Skin epidermis (tissue), 12 donors: ENCODE results near the gene CALML6.

Experiments used
- H3K27ac ChIP-seq, 21 experiments: fragments of 200-600 bp; sonication (generic) in 11 of 21; one replicate each; pipeline ENCODE4 v1.5.0; 2020; ENCODE audit warnings: mild to moderate bottlenecking in 3 of 21, inconsistent platforms in 2 of 21, moderate library complexity in 2 of 21
- H3K4me3 ChIP-seq, 7 experiments: fragments of 200-600 bp; sonication (generic) in 2 of 7; one replicate each; pipeline ENCODE4 v1.5.0; 2020; ENCODE audit warnings: inconsistent platforms in 2 of 7, mild to moderate bottlenecking in 2 of 7, moderate library complexity in 1 of 7

The CALML6 gene

DNA sequence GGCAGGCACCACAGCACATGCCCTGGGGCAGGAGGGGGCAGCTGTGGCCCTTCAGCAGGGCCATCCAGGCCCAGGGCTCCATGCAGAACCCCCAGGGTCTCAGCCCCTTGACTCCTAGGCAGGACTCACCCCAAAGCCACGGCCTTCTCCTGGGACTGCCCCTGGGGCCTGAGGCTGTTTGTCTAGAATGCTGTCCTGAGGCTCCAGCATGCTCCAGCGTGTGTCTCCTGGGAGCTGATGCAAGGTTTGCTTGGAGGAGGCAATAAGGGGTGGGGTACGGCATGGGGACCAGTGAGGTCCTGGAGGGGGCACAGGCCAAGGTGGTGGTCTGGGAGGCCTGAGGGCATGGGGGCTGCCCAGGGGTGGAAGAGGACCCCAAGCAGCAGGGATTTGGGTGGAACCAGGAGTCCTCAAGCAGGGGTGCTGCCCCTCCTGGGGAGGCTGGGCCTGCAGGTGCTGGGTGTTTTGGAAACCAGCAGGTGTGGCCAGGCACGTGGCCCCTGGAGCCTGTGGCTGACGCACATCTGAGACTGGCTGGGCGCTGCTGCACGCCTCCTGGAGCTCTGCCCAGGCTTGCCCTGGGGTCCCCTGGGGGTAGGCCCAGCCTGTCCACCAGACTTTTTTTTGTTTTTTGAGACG, 7.8 kb upstream of the CALML6 start:
- peak overlapping the region in 6 of 21 experiments; percentile 7 to 96 (median 16) for H3K27ac ChIP-seq
- H3K4me3 ChIP-seq, result no peak overlapping the region

DNA sequence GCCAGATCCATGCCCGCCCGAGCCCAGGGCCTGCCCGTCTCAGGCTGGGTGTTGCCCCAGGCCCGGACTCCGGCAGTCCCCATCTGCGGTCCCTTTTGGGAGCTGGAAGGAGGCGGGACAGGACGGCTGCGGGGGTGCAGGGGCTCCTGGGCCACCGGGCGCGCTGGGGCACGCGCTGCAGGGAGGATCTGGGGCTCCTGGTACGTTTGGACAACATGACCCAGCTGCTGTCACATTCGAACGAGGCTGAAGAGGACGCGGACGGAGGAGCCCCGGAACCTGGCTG, 6.6 kb upstream of the CALML6 start:
- Histone ChIP-seq H3K4me3 (peak overlapping the region; percentile 63 to 79 (median 71)), H3K27ac (peak overlapping the region in 20 of 21 experiments; percentile 83 to 96 (median 93))

DNA sequence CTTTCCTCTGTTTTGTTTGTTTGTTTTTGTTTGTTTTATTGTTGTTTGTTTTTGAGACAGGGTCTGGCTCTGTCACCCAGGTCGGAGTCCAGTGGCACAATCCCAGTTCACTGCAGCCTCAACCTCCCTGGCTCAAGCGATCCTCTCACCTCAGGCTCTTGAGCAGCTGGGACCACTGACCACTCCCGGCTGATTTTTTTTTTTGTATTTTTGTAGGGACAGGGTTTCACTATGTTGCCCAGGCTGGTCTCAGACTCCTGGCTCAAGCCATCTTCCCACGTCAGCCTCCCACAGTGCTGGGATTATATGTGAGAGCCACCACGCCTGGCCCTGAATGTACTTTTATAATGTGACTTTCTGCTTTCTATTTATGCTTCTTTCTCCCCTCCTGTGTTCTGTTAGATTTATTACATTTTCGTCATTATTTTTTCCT, 5.0 kb upstream of the CALML6 start:
- Histone ChIP-seq H3K27ac (peak overlapping the region in 11 of 21 experiments; percentile 75 to 96 (median 91)), H3K4me3 (peak overlapping the region; percentile 63 to 79 (median 71))

DNA sequence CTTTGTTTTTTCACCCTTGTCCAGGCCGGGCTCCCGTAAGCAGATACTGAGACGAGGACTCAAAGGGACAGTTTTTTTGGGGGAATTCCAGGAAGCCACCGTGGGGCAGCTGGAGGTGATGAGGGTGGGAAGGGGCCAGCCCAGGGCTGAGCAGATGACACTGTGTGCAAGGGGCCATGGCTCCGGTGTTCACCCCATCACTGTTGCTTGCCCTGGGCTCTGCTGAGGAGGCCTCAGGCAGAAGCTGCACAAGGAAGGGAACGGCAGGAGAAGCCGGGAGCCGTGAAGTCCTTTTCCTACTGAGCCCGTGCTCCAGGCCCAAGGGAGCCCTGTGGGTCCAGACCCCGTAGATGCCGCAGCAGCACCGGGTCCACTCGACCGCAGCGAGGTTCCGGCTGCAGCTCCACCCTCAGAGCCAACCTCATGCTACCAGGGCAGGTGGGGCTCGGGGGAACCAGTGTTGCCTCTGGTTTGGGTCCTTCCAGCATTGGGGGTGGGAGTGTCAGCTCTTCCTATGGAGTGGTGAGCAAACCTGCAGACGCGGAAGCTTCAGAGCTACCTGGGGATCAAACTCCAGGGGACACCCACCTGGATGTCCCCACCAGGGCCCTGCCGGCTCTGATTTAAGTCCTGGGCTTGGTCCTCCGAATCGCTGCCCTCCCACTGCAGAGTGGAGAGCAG, 4.3 kb upstream of the CALML6 start:
- Histone ChIP-seq H3K27ac (no peak overlapping the region), H3K4me3 (no peak overlapping the region)

DNA sequence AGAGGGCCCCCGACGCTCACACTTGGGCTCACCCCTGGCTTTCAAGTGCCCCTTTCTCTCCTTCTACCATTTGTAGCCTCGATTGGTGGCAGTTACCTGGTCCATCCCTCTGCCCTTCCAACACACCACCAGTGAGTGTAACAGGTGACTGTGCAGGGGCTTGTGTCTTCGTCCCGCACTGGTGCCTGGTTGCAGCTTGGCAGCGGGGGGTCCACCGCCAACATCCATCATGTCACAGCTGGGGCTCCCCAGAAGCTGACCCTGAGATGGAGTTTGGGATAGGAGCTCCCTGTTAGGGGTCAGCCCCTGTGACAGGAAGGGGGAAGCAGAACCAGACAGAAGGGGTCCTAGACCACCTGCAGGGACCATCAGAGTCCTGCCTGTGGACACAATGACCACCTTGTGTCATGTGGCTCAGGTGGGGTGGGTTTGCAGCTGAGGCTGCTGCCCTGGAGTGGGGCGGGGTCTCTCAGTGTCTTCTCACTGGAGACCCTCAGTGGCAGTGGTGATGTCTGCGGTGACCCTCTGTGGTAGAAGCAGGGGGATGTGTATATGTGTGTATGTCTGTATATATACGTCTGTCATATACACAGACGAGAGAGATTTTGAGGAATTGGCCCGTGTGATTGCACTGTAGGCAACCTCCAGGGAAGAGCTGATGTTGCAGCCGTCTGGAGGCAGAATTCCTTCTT, 3.6 kb upstream of the CALML6 start:
- no peak overlapping the region for H3K4me3 ChIP-seq

DNA sequence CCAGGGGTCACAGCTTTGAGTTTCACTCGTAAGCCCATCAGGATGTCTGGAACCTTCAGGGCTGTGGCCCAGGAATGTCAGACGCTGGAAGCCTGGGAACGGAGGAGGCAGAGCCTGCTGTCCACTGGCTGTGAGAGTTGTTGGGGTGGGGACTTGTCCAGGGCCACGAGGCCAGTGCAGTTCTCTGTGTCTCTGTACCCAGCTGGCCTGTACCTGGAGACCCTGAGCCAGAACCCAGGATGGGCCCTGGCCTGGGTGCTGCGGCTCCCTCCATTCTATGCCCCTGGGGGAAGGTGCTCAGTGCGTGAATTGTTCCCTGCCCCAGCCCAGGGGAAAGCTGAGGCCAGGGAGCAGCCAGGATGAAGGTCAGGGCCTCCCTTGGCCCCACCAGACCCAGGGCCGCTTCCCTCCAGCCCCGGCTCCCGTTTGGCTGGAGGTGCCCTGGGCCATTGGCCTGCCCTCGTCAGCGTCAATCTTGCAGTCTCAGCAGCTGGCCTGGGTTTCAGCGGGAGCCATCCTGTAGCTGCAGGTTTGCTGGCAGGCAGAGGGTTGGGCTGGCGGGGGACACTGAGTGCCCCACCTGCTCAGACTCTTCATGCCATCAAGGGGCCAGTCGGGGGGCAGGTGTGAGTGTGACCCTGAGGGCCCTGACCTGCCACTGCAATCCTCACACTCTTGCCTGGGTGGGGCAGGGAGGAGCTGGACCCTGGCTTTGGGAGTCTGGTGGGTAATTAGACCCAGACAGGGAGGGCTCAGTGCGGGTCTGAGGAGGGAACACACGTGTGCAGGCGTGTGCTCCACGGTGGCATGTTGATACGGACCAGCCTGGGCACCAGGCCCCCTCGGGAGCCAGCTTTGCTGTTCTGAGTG, 724 bp upstream of the CALML6 start:
- H3K27ac ChIP-seq, result no peak overlapping the region
- H3K4me3 ChIP-seq, result no peak overlapping the region

More for the DNA sequence above, 3.6 kb upstream of the CALML6 start:
- no peak overlapping the region for H3K27ac ChIP-seq

DNA sequence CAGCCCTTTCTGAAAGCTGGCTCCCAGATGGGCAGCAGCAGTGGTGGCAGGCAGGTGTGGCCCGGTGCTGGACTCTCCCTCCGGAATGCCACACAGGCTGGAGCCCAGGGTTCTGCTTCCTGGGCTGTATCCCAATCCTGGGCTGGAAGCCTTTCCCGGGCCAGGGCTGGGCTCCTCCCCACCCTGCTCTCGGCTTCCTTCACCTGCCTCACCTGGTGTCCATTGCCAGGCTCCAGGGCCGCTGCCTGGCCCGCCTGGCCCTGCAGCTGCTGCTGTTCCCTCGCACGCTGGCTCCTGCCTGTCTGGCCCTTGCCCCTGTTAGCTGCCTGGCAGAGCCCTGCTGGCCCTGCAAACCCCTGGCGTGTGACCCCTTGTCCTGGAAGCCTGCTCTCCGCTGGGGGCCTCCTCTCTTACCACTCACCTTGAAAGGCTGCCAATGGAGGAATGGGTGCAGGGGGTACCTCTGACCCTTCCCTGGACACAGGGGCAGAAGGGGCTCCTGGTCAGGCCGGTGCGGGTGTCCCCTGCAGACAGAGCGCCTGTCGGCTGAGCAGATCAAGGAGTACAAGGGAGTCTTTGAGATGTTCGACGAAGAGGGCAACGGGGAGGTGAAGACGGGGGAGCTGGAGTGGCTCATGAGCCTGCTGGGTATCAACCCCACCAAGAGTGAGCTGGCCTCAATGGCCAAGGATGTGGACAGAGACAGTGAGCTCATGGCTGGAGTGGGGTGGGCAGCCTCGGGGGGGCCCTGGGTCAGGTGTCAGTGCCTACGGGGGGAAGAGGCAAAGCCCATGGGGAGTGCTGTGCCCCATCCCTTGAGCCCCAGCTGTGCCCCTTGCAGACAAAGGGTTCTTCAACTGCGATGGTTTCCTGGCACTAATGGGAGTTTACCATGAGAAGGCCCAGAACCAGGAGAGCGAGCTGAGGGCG, 1.1 kb downstream of the CALML6 start:
- Histone ChIP-seq H3K27ac (no peak overlapping the region), H3K4me3 (no peak overlapping the region)

DNA sequence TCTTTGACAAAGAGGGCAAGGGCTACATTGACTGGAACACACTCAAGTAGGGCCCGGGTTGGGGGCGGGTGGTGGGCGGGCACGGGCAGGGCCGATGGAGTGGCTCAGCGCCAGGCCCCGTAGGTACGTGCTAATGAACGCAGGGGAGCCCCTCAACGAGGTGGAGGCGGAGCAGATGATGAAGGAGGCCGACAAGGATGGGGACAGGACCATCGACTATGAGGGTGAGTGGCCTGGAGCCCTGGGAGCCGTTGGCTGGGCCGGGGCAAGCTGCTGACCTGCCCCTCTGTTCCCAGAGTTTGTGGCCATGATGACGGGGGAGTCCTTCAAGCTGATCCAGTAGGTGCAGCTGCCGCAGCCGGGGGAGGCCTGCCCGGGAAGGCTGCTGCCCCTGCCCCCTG, 1.8 kb downstream of the CALML6 start:
- Histone ChIP-seq H3K27ac (no peak overlapping the region), H3K4me3 (no peak overlapping the region)

DNA sequence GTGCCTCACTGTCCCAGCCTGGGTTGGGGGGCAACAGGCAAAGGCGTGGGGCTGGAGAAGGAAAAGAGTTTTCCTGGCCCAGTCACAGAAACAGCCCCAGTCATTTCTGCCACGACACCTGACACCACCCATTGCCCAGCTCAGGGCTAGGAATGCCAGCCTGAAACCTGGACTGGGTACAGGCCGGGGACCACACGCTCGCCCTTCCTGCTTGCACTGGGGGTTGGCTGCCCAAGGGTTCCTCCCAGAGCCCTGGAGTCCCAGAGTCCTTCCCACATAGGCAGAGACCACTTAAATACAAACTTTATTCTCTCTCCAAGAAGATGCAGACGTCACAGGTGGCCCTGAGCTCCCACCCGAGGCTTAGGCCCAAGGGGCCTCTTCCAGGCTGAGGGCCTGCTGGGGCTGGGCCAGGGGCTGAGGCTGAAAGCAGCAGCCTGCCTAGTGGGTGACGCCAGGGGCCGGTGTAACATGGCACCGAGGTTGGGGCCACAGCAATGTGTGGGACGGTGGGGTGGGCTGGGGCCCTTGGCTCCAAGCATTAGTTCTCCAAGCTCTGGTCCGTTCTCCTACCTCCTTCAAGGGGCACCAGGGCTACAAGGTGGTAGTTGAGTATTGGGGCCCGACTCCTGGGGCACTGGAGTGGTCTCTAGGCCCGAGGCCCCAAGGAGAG, 2.4 kb downstream of the CALML6 start:
- Histone ChIP-seq H3K4me3 (no peak overlapping the region), H3K27ac (no peak overlapping the region)

DNA sequence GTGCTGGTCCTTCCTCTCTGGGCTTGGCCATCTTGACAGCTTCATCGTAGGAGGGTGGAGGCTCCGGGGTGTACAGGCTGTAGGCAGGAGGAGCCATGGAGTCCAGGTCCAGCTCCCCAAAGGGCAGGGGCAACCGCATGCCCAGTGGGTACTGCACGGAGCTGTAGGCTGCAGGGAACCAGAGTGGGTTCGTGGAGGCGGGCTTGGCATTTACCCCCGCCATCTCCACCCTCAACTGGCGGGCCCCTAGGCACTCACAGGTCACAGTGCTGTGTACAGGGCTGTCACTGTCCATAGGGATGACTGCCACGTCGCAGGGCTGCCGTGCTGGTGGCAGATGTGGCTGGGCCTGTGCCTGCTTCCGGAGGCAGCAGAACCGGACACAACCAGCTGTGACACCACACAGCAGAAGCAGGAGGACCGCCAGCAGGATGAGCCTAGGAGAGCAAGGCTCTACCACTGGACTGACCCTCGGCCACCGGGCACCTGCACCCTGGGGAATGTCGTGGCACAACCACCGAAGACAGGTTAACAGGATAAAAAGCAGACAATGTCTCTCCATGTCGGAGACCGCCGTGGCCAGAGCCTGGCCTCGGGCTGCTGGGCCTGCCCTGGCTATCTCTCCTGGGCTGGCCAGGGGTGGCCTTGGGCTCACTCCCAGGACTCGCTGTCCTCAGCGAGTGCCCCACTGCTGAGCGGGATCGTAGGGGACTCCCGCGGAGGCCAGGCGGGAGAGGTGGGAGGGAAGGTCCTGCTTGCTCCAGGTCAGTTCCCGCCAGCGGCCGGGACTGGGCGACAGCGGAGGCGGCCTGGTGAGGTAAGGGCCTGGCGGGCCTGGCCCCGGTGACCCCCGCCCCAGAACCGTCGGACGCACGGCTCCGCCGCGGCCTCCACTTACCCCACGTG, 3.2 kb downstream of the CALML6 start:
- Histone ChIP-seq H3K4me3 (peak overlapping the region; percentile 47 to 61 (median 50)), H3K27ac (peak overlapping the region in 2 of 21 experiments; percentile 37 to 58)

DNA sequence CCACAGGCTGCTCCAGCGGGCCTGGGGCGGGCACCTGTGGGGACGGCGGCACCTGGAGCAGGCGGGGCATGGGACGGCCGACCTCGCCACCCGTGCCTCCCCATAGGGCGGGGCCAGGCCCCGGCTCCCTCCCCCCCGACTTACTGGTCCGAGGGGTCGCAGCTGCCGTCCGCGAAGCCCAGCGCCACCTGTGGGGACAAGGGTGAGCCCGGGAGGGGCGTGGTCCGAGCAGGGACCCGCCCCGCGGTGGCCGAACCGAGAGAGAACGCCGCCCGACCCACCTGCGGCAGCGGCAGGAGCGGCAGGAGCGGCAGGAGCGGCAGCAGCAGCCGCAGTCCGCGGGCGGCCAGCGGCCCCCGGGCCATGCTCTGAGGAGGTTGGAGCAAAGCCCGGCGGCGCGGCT, 3.8 kb downstream of the CALML6 start, which contains the start of gene TMEM52:
Gene TMEM52, minus strand, starts transcription at position 379 of the 403 bp plus-strand sequence. Its CDS starts 14 bp downstream, at position 365.
- Histone ChIP-seq H3K27ac (peak within 1 kb of the TSS in 10 of 21 experiments; percentile 11 to 72 (median 42)), H3K4me3 (peak within 1 kb of the TSS; percentile 47 to 61 (median 50))

DNA sequence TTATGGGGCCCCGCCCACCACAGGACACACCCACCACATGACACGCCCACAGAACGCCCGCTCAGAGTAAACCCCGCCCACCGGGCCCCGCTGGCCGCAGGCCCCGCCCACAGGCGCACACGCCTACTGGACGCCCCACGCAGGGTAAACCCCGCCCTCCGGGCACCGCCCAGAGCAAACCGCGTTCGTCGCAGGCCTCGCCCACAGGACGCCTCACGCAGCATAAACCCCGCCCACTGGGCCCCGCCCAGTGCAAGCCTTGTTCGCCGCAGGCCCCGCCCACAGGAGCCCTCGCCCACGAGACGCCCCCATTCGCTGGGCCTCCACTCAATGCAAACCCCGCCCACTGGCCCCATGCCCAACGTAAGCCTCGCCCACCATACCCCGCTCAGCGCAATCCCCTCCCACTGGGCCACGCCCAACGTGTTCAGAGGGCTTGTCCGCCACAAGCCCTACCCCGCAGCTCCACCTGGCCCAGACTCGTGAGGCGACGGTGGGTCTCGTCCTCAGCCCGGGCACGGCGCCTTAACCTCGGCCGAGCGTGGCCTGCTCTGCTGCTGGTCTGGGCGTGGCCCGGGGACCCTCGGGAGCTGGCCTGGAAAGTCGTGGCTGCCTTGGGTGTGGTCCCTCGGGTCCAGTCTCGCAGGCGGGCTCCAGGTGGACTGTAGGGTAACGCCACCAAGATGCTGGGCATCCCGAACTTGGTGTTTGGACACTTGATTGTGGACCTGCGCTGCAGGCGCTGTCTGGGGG, 4.4 kb downstream of the CALML6 start:
- H3K27ac ChIP-seq, result peak overlapping the region in 10 of 21 experiments; percentile 11 to 72 (median 42)
- peak overlapping the region; percentile 47 to 61 (median 50) for H3K4me3 ChIP-seq

DNA sequence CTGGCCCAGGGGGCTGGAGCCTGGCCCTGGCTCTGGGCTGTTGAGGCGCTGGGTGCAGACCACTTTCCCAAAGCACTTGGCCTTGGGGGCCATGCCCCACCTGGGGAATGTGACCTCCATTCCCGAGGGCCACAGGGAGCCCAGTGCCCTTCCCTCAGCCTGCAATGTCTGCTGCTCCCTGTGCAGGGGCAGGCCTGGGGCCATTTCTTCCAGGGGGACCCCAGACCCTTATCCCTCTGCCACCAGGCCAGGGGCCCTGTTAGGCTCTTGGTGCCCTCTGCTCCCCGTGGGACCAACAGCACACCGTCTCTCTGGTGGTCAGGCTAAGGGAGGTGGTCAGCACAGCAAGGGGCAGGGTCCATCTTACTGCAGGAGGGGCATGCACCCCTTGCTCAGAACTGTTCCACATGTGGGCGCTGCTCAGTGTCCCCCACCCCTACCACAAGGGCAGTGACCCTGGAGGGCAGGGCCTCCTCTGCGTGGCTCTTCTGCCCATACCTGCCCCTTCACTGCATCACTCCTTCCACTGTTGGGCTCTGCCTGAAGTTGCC, 5.1 kb downstream of the CALML6 start:
- H3K27ac ChIP-seq, result peak overlapping the region in 8 of 21 experiments; percentile 11 to 72 (median 51)

DNA sequence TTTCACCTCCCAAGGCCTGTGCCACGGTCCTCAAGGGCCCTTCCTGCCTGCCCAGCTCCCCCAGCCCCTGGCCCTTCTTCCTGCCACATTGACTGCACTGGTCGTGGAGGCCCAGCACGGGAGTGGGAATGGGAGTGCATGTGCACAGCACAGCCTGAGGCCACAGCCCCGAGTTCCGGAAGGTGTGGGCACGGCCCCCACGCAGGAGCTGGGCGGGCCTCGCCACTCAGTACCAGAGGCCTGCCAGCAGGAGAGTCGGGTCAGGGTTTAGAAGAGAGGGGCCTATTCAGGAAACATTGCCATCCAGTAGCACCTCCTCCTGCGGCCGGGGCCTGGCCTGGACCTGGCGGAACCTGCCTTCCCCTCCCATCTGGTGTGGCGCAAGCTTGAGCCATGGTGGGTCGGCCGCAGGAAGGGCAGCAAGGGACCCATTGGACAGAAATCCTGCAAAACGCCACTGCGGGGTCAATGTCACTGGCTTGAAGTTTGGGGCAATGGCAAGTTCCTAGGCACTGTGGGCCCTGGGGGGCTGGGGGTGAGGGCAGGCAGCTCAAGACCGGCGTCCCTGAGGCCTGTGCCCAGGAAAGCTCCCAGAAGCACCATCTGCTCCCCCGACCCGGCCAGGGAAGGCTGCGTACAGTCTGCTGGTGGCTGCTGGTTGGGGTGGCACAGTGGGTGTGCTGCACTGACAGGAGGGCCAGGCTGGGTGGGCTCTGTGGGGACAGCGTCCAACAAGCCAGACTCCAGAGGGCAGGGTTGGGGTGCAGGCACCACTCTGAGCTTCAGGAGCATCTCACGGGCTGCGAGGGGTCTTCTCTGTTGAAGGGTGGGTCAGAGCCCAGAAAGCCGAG, 5.8 kb downstream of the CALML6 start:
- no peak overlapping the region for H3K4me3 ChIP-seq
- H3K27ac ChIP-seq, result peak overlapping the region in 2 of 21 experiments; percentile 17 to 24

More for the DNA sequence above, 5.1 kb downstream of the CALML6 start:
- no peak overlapping the region for H3K4me3 ChIP-seq

DNA sequence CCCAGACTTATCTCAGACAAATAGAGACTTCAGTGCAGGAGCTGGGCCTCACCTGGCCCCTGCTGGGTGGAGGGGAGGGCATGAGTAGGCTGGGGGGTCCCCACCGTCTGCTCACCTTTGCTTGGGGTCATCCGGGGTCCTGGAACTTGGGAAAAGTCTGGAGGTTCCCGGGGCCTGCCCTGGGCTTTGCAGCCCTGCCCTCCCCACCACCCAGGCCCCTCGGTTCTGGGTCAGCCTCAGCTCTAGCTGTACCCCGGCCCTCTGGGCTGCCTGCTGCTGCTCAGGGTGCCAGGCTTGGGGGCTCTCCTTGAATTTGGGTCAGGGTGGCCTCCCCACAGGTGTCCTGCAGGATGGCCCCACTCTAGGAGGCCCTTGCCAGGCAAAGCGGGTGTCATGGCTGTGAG, 6.4 kb downstream of the CALML6 start:
- Histone ChIP-seq H3K27ac (no peak overlapping the region), H3K4me3 (no peak overlapping the region)
